Transverse colon (tissue), 4 donors: ENCODE results near the gene FOCAD. TPM values are rescaled to one million over a fixed set of nuclear protein-coding genes. Genes with fewer than 3 reads are reported as not detected.
A peak's percentile ranks its signal among the peaks of the same experiment; 100 is the strongest.

Source experiments
- DNase-seq: peaks from one replicate; pipeline ENCODE4 v3.0.0-alpha.2; 2019
- H3K27ac ChIP-seq, 4 donors: fragments of 200-600 bp; sonication (generic); 2 replicates each; pipeline ENCODE4 v1.5.1; 2016 to 2018; ENCODE audit warnings: inconsistent platforms in 4 of 4
- H3K27me3 ChIP-seq: fragments of 200-600 bp; sonication (generic); 2 replicates; pipeline ENCODE4 v1.5.1; 2017; ENCODE audit warnings: inconsistent platforms
- H3K36me3 ChIP-seq, 4 donors: fragments of 200-600 bp; sonication (generic); 2 replicates each; pipeline ENCODE4 v1.5.1; 2017 to 2019; ENCODE audit warnings: inconsistent platforms in 4 of 4
- H3K4me1 ChIP-seq, 4 donors: fragments of 200-600 bp; sonication (generic); 2 replicates each; pipeline ENCODE4 v1.5.1; 2017 to 2020; ENCODE audit warnings: inconsistent platforms in 4 of 4
- H3K4me3 ChIP-seq, 4 donors: fragments of 200-600 bp; sonication (generic); 1 replicate in 1 of 4; 2 replicates in 3 of 4; pipeline versions ENCODE4 v1.5.1 to v1.6.1; 2017 to 2019; ENCODE audit warnings: inconsistent platforms in 4 of 4
- H3K9me3 ChIP-seq, 2 donors: fragments of 200-600 bp; sonication (generic); 2 replicates each; pipeline ENCODE4 v1.5.1; 2017 to 2019; ENCODE audit warnings: inconsistent platforms in 2 of 2
- CTCF ChIP-seq, 5 experiments: fragments of 200-600 bp in 3 of 5; fragments of 450-650 bp in 2 of 5; sonication (generic) in 3 of 5; IDR thresholded peaks; 1 replicate in 2 of 5; 2 replicates in 3 of 5; pipeline ENCODE4 v1.5.1; 2016 to 2017; ENCODE audit warnings: antibody characterized with exemption in 5 of 5, inconsistent platforms in 3 of 5, mild to moderate bottlenecking in 2 of 5, moderate library complexity in 1 of 5
- EP300 ChIP-seq: sonication (generic); formaldehyde crosslinking; IDR thresholded peaks from one replicate; pipeline ENCODE4 v1.6.1; 2017; ENCODE audit warnings: antibody characterized with exemption, low read depth
- POLR2A ChIP-seq: fragments of 450-650 bp; IDR thresholded peaks from one replicate; pipeline ENCODE4 v1.6.1; 2016; ENCODE audit warnings: antibody characterized with exemption, mild to moderate bottlenecking, moderate library complexity
- POLR2AphosphoS5 ChIP-seq, 3 donors: sonication (generic); formaldehyde crosslinking; IDR thresholded peaks; one replicate each; pipeline ENCODE4 v1.6.1; 2016; ENCODE audit warnings: antibody characterized with exemption in 3 of 3
- WGBS, 2 donors: methylation state at CpG; one replicate each; pipeline ENCODE4 v1.1.5; 2018; ENCODE audit warnings: low coverage in 1 of 2; 5-methylcytosine and 5-hydroxymethylcytosine counted together
- in situ Hi-C, 4 donors: fragments of 200-750 bp; cut with MboI; loops; one replicate each; pipeline versions ENCODE4 v1.15.0 to v1.15.1; 2017; ENCODE audit warnings: low sequenced_read_pairs in 3 of 4, low pct_ligation_motif_present in 1 of 4, low pct_unique_long_range_greater_than_20kb in 1 of 4
- intact Hi-C: fragments of 100-400 bp; cut with DNase I; formaldehyde crosslinking; loops from one replicate; pipeline ENCODE4 v1.15.1; 2023; ENCODE audit warnings: low total_unique reads
- total RNA-seq, 4 donors: library from RNA; depleted of rRNA; stranded (reverse); fragments of >200 nt; gene quantifications; one replicate each; pipeline ENCODE4 v1.1.0, GENCODE V29; 2016

FOCAD gene
- total RNA-seq, 4 donors from 2014 or later, result 7.8 to 41.2 (median 32.0) TPM

- Histone ChIP-seq H3K27ac (peak overlapping the region in 2 of 4 donors; percentile 1), H3K27me3 (no peaks in the 10 kb centered on the region), H3K4me1 (peaks cover 0 to 6% (median 0%) of the 10 kb centered on the region in 4 donors), H3K4me3 (no peak overlapping the region), H3K36me3 (no peaks in the 10 kb centered on the region), H3K9me3 (no peaks in the 10 kb centered on the region)
- intact Hi-C loops, result no loop called here
- 38 to 46% methylated on average over 4 to 5 of the region's 5 CpGs for WGBS, 2 donors
- no peak for DNase-seq
- TF ChIP-seq POLR2AphosphoS5 (IDR thresholded peaks at IDR 0.05) (no peak), POLR2A (no peak), EP300 (no peak), CTCF (IDR thresholded peaks at IDR 0.05) (no peak)
- in situ Hi-C loops, result no loop called here
Measured at GRCh38 chr9:21015129-21015815, 331.2 kb downstream of the FOCAD start.

GRCh38 chr9:21015995-21016394 is 331.9 kb downstream of the FOCAD start:
- Histone ChIP-seq H3K4me3 (no peak overlapping the region), H3K9me3 (no peaks in the 10 kb centered on the region), H3K36me3 (no peaks in the 10 kb centered on the region), H3K27me3 (no peaks in the 10 kb centered on the region), H3K4me1 (peaks cover 0 to 6% (median 0%) of the 10 kb centered on the region in 4 donors), H3K27ac (peak overlapping the region in 1 of 4 donors; percentile 1)
- no peak for DNase-seq
- intact Hi-C loops (no loop called here), in situ Hi-C loops (no loop called here)
- TF ChIP-seq POLR2AphosphoS5 (IDR thresholded peaks at IDR 0.05) (no peak), POLR2A (no peak), CTCF (IDR thresholded peaks at IDR 0.05) (no peak), EP300 (no peak)

GRCh38 chr9:21016701-21017491 is 332.8 kb downstream of the FOCAD start:
- in situ Hi-C loops (no loop called here), intact Hi-C loops (no loop called here)
- peaks cover 0 to 6% (median 0%) of the 10 kb centered on the region in 4 donors for H3K4me1 ChIP-seq
- DNase-seq, result no peak
- H3K27ac ChIP-seq, result no peak overlapping the region
- TF ChIP-seq EP300 (no peak), POLR2A (no peak), CTCF (IDR thresholded peaks at IDR 0.05) (no peak), POLR2AphosphoS5 (IDR thresholded peaks at IDR 0.05) (no peak)
- no peaks in the 10 kb centered on the region for H3K27me3 ChIP-seq
- 58 to 63% methylated on average over 2 of the region's 2 CpGs for WGBS, 2 donors
- no peaks in the 10 kb centered on the region for H3K9me3 ChIP-seq
- no peak overlapping the region for H3K4me3 ChIP-seq
- no peaks in the 10 kb centered on the region for H3K36me3 ChIP-seq

GRCh38 chr9:21018177-21018576 is 334.1 kb downstream of the FOCAD start:
- in situ Hi-C loops, result no loop called here
- H3K4me1 ChIP-seq, result peaks cover 0 to 6% (median 0%) of the 10 kb centered on the region in 4 donors

More at GRCh38 chr9:21018177-21018576, 334.1 kb downstream of the FOCAD start:
- Histone ChIP-seq H3K4me3 (no peak overlapping the region), H3K27ac (no peak overlapping the region), H3K9me3 (no peaks in the 10 kb centered on the region), H3K36me3 (no peaks in the 10 kb centered on the region), H3K27me3 (no peaks in the 10 kb centered on the region)
- WGBS, 2 donors, result 87 to 95% methylated on average over 2 of the region's 2 CpGs
- no peak for DNase-seq
- no peak for TF ChIP-seq POLR2AphosphoS5 (IDR thresholded peaks at IDR 0.05)
- no peak for TF ChIP-seq CTCF (IDR thresholded peaks at IDR 0.05)
- no peak for TF ChIP-seq POLR2A
- TF ChIP-seq EP300, result no peak
- intact Hi-C loops, result no loop called here
